ENCODE results near the gene HEXD. TPM values are rescaled to one million over a fixed set of nuclear protein-coding genes. Genes with fewer than 3 reads are reported as not detected.
"Not testable (repeated sequence)": the region's sequence is repeated elsewhere in the genome, so short reads cannot be mapped to it uniquely, and the experiment has no call there.

HEXD gene
- total RNA-seq, 4 donors from 2014 or later: 29.1 to 66.4 (median 47.3) TPM

DNA sequence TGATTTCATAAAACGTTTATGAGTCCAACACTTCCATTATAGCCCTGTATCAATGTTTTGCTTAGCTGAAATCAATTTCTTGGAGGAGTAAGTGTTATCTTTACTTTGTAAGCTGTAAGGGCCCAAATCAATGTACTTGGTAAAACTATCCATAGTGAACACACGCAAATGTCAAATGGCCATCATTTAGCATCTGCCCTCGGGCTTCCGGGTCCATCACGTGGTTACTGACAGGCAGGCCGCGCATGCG, 39.7 kb downstream of the HEXD start:
- TF ChIP-seq, protein P1, sequence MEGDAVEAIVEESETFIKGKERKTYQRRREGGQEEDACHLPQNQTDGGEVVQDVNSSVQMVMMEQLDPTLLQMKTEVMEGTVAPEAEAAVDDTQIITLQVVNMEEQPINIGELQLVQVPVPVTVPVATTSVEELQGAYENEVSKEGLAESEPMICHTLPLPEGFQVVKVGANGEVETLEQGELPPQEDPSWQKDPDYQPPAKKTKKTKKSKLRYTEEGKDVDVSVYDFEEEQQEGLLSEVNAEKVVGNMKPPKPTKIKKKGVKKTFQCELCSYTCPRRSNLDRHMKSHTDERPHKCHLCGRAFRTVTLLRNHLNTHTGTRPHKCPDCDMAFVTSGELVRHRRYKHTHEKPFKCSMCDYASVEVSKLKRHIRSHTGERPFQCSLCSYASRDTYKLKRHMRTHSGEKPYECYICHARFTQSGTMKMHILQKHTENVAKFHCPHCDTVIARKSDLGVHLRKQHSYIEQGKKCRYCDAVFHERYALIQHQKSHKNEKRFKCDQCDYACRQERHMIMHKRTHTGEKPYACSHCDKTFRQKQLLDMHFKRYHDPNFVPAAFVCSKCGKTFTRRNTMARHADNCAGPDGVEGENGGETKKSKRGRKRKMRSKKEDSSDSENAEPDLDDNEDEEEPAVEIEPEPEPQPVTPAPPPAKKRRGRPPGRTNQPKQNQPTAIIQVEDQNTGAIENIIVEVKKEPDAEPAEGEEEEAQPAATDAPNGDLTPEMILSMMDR (IDR thresholded peaks at IDR 0.05): no peak
- ATAC-seq (ENCODE audit: low FRiP score) (no peak), DNase-seq (ENCODE audit: low spot score) (no peak)

DNA sequence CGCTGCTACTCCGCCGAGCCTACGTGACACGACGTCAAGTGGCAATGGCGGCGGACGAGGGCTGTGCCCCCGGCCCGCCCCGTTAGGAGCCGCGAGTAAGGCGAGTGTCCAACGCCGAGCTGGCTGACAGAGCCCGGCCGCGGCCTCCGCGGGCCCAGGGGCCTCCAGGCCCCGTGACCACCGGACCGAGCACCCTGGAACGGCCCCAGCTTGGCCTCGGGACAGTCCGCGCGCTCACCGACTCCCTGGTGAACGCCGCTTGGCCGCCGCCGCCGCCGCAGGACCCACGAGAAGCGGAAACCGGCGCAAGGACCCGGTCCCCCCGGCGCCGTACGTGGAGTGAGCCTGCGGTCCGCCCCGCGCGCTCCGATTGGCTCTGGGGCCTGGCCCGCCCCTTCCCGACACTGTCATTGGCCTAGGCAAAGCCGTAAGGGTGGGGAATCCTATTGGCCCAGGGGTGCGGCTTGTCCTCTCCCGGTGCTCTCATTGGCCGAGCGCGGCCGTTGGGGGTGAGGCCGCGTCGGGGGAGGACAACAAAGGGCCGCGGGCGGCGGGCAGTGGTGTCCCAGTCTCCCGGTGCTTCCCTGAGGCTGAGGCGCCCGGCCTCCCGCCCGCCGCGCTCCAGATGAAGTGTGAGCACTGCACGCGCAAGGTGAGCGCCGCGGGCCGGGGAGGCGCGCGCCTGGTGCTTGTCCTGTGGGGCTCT, 40.2 kb downstream of the HEXD start, which contains the start of gene NARF:
Gene NARF, plus strand, starts transcription at position 563 of the 706 bp plus-strand sequence. Its CDS starts 63 bp downstream, at position 626.
- peak; percentile 99 for ATAC-seq (ENCODE audit: low FRiP score)
- peak; percentile 80 for DNase-seq (ENCODE audit: low spot score)
- TF ChIP-seq, protein P1 (IDR thresholded peaks at IDR 0.05): no peak

DNA sequence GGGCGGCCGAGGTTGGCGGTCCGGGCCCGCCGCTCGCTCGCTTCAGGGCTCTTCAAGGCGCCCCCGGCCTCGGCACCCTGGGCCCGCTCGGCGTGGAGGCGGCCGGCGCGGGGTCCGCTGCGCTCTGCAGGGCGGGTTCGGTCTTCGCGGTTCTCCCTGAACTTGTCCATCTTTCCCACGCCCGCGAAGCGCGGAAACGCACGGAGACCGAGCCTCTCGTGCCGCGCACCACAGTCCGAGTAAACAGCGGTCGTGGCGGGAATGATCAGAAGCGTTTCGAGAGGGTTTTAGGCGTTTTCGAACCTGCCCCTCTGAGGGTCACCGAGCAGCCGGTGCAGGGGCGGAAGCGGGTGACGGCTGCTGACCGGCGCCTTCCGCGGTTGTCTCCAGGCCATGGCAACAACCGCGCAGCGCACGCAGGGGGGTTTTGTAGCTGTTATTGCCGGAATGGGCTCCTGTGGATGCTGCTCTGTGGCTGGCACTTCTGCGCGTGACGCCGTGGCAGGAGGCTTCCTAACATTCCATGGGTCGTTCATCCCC, 40.8 kb downstream of the HEXD start:
- TF ChIP-seq, protein P1 (IDR thresholded peaks at IDR 0.05): no peak
- DNase-seq (ENCODE audit: low spot score) (no peak), ATAC-seq (ENCODE audit: low FRiP score) (peak; percentile 5)

DNA sequence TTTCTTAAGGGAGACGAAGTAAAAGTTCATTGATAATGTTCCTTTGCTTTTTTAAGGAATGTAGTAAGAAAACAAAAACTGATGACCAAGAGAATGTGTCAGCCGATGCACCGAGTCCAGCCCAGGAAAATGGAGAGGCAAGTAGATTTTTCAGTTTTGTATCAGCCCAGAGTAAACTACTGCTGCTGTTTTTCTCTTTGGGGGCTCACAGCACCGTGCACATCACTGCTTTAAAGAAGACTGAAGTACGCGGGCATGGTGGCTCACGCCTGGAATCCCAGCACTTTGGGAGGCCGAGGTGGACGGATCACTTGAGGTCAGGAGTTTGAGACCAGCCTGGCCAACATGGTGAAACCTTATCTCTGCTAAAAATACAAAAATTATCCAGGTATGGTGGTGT, 41.8 kb downstream of the HEXD start:
- DNase-seq (ENCODE audit: low spot score); ATAC-seq (ENCODE audit: low FRiP score): not testable (repeated sequence)

DNA sequence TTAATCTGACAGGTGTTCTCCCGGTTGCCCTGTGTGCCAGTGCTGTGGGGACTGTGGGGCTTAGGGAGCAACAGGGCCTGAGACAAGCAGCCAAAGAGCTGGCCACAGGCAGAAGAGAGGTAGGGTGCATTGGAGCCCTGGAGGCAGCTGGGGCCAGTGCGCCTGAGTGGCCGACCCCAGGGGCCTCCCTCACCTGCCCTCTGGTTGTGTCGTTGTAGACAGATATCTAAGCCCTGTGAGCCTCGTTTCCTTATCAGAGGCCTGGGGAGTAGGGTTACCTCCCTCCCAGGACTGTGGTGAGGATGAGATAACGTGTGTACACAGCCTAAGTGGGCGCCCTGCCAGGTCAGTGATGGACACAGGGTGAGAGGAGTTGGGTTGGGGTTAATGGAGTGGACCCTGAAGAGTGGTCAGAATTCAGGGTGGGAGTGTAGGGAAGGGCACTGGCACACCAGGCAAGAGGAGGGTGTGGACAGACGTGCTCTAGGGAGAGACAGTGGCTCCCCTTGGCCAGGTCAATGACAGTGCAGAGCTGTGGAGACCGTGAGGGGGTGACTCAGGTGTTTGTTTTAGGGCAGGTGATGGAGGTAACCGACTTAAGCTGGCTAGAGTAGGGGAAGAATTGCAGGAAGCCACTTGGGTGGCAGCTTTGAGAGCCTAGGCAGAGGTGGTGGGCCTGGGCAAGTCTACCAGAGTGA, 43.8 kb downstream of the HEXD start:
- DNase-seq (ENCODE audit: low spot score) (no peak), ATAC-seq (ENCODE audit: low FRiP score) (no peak)
- TF ChIP-seq, protein P1 (IDR thresholded peaks at IDR 0.05): no peak

DNA sequence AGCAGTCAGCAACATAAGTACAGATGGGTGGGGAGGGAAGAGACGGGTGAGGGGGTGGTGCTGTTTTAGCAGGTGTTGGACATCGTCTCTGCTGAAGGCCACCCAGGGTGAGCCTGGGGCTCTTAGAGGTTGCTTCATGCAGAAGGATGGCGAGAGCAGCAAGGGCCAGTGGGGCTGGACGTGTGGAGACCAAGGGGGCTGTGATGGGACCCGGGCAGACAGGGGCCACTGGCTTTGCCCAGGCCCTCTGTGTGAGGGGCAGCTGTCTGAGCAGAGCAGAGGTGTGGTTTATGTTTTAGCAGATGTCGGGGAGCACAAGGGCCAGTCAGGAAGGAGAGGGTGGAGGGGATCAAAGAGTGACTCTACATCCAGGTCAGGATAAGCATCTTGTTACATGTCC, 45.2 kb downstream of the HEXD start:
- DNase-seq (ENCODE audit: low spot score): no peak
- ATAC-seq (ENCODE audit: low FRiP score): no peak
- TF ChIP-seq, protein P1 (IDR thresholded peaks at IDR 0.05): no peak

DNA sequence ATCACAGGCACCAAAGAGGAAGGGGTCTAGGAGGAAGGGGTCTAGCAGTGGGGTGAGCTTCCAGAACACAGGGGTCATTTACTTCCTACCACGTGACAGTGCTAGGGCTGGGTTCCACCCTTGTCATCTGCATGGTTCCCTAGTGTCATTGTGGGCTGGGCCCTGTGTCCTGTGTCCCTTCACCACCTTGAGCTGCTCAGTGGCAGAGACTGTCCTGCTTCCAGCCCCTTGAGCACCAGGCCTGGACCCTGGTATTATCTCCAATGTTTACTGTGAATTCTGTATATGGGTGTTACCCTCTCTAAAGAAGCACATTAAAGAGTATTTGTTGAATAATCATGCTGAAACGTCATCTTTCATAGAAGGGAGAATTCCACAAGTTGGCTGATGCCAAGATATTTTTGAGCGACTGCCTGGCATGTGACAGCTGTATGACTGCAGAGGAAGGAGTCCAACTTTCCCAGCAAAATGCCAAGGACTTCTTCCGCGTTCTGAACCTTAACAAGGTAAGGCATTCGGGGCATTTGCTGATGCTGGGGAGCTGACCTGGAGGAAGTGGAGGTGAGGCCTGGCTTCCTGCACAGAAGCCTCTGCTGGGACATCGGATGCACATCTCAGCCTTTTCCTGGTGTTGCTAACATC, 45.9 kb downstream of the HEXD start:
- ATAC-seq (ENCODE audit: low FRiP score) (no peak), DNase-seq (ENCODE audit: low spot score) (no peak)
- TF ChIP-seq, protein P1 (IDR thresholded peaks at IDR 0.05): no peak
